Right atrium auricular region (tissue), 2 donors: Measurements from ENCODE around the gene CDC34. TPM values are rescaled to one million over a fixed set of nuclear protein-coding genes. Genes with fewer than 3 reads are reported as not detected.

Source experiments
- DNase-seq: peaks from one replicate; pipeline ENCODE4 v3.0.0-alpha.2; 2019; ENCODE audit warnings: low spot score
- H3K27ac ChIP-seq, 2 donors: fragments of 200-600 bp; sonication (generic); 1 replicate in 1 of 2; 2 replicates in 1 of 2; pipeline ENCODE4 v1.5.1; 2016 to 2019
- H3K27me3 ChIP-seq, 2 donors: fragments of 200-600 bp; sonication (generic); one replicate each; pipeline versions ENCODE4 v1.5.1 to v1.6.0; 2017 to 2019
- H3K36me3 ChIP-seq: fragments of 200-600 bp; sonication (generic); one replicate; pipeline ENCODE4 v1.5.1; 2016
- H3K4me1 ChIP-seq, 2 donors: fragments of 200-600 bp; sonication (generic); one replicate each; pipeline versions ENCODE4 v1.5.1 to v1.6.0; 2017 to 2019
- H3K4me3 ChIP-seq, 2 donors: fragments of 200-600 bp; sonication (generic); 1 replicate in 1 of 2; 2 replicates in 1 of 2; pipeline ENCODE4 v1.5.1; 2017 to 2019; ENCODE audit warnings: mild to moderate bottlenecking in 1 of 2, moderate library complexity in 1 of 2
- H3K9me3 ChIP-seq, 2 donors: fragments of 200-600 bp; sonication (generic); one replicate each; pipeline ENCODE4 v1.5.1; 2019
- CTCF ChIP-seq, 2 donors: fragments of 200-600 bp; sonication (generic); IDR thresholded peaks; one replicate each; pipeline ENCODE4 v1.5.1; 2019; ENCODE audit warnings: antibody characterized with exemption in 2 of 2
- total RNA-seq, 2 donors: library from RNA; depleted of rRNA; stranded (reverse); fragments of >200 nt; gene quantifications; one replicate each; pipeline ENCODE4 v1.1.0, GENCODE V29; 2016

CDC34 gene
- total RNA-seq, 2 donors from 2014 or later: 55.8 to 75.0 TPM

- Histone ChIP-seq H3K36me3 (no peaks in the 10 kb centered on the region), H3K27me3 (peaks cover 8 to 15% of the 10 kb centered on the region in 2 donors), H3K9me3 (no peaks in the 10 kb centered on the region), H3K27ac (no peak overlapping the region), H3K4me1 (peaks cover 0 to 20% of the 10 kb centered on the region in 2 donors), H3K4me3 (no peak overlapping the region)
- no peak for TF ChIP-seq CTCF (IDR thresholded peaks at IDR 0.05)
- no peak for DNase-seq
Measured at GRCh38 chr19:501646-502045, 29.9 kb upstream of the CDC34 start.

- H3K4me1 ChIP-seq: peaks cover 0 to 17% of the 10 kb centered on the region in 2 donors
- DNase-seq: no peak
- no peak overlapping the region for H3K27ac ChIP-seq
- H3K27me3 ChIP-seq: no peaks in the 10 kb centered on the region
- H3K9me3 ChIP-seq: no peaks in the 10 kb centered on the region
- no peaks in the 10 kb centered on the region for H3K36me3 ChIP-seq
- TF ChIP-seq CTCF (IDR thresholded peaks at IDR 0.05): no peak
- no peak overlapping the region for H3K4me3 ChIP-seq
Measured at GRCh38 chr19:504616-505015, 26.9 kb upstream of the CDC34 start.

GRCh38 chr19:506404-507285 lies 24.9 kb upstream of the CDC34 start:
- peak; percentile 93 to 97 for TF ChIP-seq CTCF (IDR thresholded peaks at IDR 0.05)
- Histone ChIP-seq H3K36me3 (no peaks in the 10 kb centered on the region), H3K4me1 (peaks cover 0 to 31% of the 10 kb centered on the region in 2 donors), H3K27ac (peak overlapping the region; percentile 92 to 95), H3K9me3 (no peaks in the 10 kb centered on the region), H3K4me3 (peak overlapping the region; percentile 98 to 99), H3K27me3 (no peaks in the 10 kb centered on the region)
- peak; percentile 100 for DNase-seq

- no peaks in the 10 kb centered on the region for H3K9me3 ChIP-seq
- H3K27me3 ChIP-seq: no peaks in the 10 kb centered on the region
- H3K27ac ChIP-seq: peak within 1 kb of the TSS; percentile 92 to 95
- H3K4me3 ChIP-seq: peak within 1 kb of the TSS; percentile 98 to 99
- no peak for TF ChIP-seq CTCF (IDR thresholded peaks at IDR 0.05)
- H3K36me3 ChIP-seq: no peaks in the 10 kb centered on the region
- peak; percentile 70 for DNase-seq
- H3K4me1 ChIP-seq: peaks cover 0 to 34% of the 10 kb centered on the region in 2 donors
Measured at GRCh38 chr19:507286-508203, 24.0 kb upstream of the CDC34 start, which contains the start of gene TPGS1. Gene TPGS1, plus strand, starts transcription at chr19:507497. Its CDS starts 10 bp downstream, at chr19:507507.

- no peaks in the 10 kb centered on the region for H3K9me3 ChIP-seq
- no peak for DNase-seq
- H3K36me3 ChIP-seq: no peaks in the 10 kb centered on the region
- H3K27ac ChIP-seq: peak overlapping the region in 1 of 2 donors; percentile 95
- TF ChIP-seq CTCF (IDR thresholded peaks at IDR 0.05): no peak
- no peaks in the 10 kb centered on the region for H3K27me3 ChIP-seq
- peaks cover 0 to 43% of the 10 kb centered on the region in 2 donors for H3K4me1 ChIP-seq
- H3K4me3 ChIP-seq: peak overlapping the region; percentile 98 to 99
Measured at GRCh38 chr19:508204-509150, 23.1 kb upstream of the CDC34 start.
